Right atrium auricular region (tissue), 2 donors: ENCODE measurements around the gene USP48. TPM values are rescaled to one million over a fixed set of nuclear protein-coding genes. Genes with fewer than 3 reads are reported as not detected.

Experiments
- DNase-seq: peaks from one replicate; pipeline ENCODE4 v3.0.0-alpha.2; 2019; ENCODE audit warnings: low spot score
- H3K27ac ChIP-seq, 2 donors: fragments of 200-600 bp; sonication (generic); 1 replicate in 1 of 2; 2 replicates in 1 of 2; pipeline ENCODE4 v1.5.1; 2016 to 2019
- H3K27me3 ChIP-seq, 2 donors: fragments of 200-600 bp; sonication (generic); one replicate each; pipeline versions ENCODE4 v1.5.1 to v1.6.0; 2017 to 2019
- H3K36me3 ChIP-seq: fragments of 200-600 bp; sonication (generic); one replicate; pipeline ENCODE4 v1.5.1; 2016
- H3K4me1 ChIP-seq, 2 donors: fragments of 200-600 bp; sonication (generic); one replicate each; pipeline versions ENCODE4 v1.5.1 to v1.6.0; 2017 to 2019
- H3K4me3 ChIP-seq, 2 donors: fragments of 200-600 bp; sonication (generic); 1 replicate in 1 of 2; 2 replicates in 1 of 2; pipeline ENCODE4 v1.5.1; 2017 to 2019; ENCODE audit warnings: mild to moderate bottlenecking in 1 of 2, moderate library complexity in 1 of 2
- H3K9me3 ChIP-seq, 2 donors: fragments of 200-600 bp; sonication (generic); one replicate each; pipeline ENCODE4 v1.5.1; 2019
- total RNA-seq, 2 donors: library from RNA; depleted of rRNA; stranded (reverse); fragments of >200 nt; gene quantifications; one replicate each; pipeline ENCODE4 v1.1.0, GENCODE V29; 2016
- TF ChIP-seq, protein P1 (sequence below), 2 donors: fragments of 200-600 bp; sonication (generic); IDR thresholded peaks; one replicate each; pipeline ENCODE4 v1.5.1; 2019; ENCODE audit warnings: antibody characterized with exemption in 2 of 2

Gene USP48
- total RNA-seq, 2 donors from 2014 or later, result 24.1 to 31.0 TPM

DNA sequence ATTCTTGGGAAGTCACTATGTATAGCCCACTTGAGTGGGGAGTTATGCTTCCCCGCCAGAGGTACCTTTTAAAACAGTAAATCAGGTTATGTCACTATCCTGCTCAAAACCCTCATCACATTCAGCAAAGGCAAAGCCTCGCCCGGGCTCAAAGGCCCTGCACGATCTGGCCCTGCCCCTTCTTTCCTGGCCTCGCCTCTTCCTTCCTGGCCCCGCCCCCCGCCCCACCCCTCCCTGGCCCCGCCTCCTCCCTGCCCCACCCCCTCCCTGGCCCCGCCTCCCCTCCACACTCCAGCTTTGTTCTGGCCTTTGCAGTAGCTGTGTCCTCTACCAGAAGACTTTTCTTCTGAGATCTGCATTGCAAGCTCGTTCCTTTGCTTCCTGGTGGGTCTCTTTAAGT lies 35.7 kb upstream of the USP48 start:
- Histone ChIP-seq H3K4me1 (peaks cover 0 to 12% of the 10 kb centered on the region in 2 donors), H3K4me3 (no peak overlapping the region), H3K27ac (peak overlapping the region in 1 of 2 donors; percentile 5), H3K36me3 (peaks cover 32% of the 10 kb centered on the region), H3K27me3 (no peaks in the 10 kb centered on the region), H3K9me3 (no peaks in the 10 kb centered on the region)
- TF ChIP-seq, protein P1, sequence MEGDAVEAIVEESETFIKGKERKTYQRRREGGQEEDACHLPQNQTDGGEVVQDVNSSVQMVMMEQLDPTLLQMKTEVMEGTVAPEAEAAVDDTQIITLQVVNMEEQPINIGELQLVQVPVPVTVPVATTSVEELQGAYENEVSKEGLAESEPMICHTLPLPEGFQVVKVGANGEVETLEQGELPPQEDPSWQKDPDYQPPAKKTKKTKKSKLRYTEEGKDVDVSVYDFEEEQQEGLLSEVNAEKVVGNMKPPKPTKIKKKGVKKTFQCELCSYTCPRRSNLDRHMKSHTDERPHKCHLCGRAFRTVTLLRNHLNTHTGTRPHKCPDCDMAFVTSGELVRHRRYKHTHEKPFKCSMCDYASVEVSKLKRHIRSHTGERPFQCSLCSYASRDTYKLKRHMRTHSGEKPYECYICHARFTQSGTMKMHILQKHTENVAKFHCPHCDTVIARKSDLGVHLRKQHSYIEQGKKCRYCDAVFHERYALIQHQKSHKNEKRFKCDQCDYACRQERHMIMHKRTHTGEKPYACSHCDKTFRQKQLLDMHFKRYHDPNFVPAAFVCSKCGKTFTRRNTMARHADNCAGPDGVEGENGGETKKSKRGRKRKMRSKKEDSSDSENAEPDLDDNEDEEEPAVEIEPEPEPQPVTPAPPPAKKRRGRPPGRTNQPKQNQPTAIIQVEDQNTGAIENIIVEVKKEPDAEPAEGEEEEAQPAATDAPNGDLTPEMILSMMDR (IDR thresholded peaks at IDR 0.05), result no peak
- no peak for DNase-seq

DNA sequence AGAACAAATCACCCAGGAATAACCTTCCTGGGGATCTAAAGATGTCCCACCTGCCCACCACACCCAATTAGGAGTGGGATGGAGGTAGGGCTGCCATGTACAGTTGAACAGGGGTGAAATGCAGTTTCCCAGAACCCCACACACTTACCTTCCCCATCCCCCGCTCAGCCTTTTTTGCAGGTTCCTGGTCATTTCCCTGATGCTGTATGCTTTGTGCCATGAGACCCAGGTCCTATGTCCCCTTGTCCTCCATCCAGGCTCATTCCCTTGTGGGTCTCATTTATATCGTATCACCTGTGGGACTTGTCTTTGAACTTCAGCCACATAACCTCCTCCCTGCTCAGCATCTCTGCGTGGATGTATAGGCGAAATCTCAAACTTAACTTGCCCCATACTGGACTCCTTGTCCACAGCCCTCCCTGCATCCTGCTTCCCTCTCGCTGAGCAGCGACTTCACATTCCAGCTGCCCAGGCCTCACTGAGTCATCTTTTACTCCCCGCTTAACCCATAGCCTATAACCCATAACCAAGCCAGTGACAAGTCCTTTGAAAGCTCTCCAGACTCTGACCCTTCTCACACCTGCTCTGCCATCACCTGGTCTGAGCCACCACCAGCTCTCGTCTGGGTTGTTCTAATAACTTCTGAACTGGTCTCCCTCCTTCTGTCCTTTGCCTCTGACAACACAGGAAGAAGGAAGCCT lies 33.8 kb upstream of the USP48 start:
- no peak for DNase-seq
- Histone ChIP-seq H3K9me3 (no peaks in the 10 kb centered on the region), H3K4me1 (peaks cover 0 to 12% of the 10 kb centered on the region in 2 donors), H3K27me3 (no peaks in the 10 kb centered on the region), H3K36me3 (peaks cover 13% of the 10 kb centered on the region), H3K4me3 (no peak overlapping the region), H3K27ac (no peak overlapping the region)
- TF ChIP-seq, protein P1 (IDR thresholded peaks at IDR 0.05), result no peak

DNA sequence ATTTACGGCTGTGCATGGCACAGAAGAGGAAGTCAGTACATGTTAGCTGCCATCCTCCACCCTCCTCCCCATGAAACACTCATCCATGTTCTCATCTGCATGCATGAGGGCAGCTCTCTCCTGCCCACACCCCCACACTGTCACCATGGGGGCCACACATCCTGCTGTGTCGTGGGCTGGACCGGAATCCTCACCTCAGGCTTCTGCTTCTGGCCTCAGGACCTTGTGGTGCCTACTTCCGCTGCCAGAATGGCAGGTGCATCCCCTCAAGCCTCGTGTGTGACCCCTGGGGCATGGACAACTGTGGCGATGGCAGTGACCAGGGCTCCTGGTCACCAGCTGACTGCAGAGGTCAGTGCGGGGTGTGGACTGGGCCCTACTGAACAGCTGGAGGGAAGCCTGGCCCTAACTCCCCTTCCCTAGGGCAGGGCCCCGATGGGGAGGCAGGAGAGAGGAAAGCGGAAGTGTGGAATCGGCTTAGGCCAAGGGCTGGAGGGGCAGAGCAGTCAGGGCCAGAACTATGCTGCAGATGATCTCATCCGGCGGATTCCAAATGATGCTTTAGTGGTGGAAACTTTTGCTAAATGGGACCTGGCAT lies 32.9 kb upstream of the USP48 start:
- TF ChIP-seq, protein P1 (IDR thresholded peaks at IDR 0.05), result no peak
- no peak for DNase-seq
- Histone ChIP-seq H3K36me3 (peaks cover 4% of the 10 kb centered on the region), H3K4me3 (no peak overlapping the region), H3K4me1 (peaks cover 0 to 12% of the 10 kb centered on the region in 2 donors), H3K27ac (no peak overlapping the region), H3K9me3 (no peaks in the 10 kb centered on the region), H3K27me3 (no peaks in the 10 kb centered on the region)

DNA sequence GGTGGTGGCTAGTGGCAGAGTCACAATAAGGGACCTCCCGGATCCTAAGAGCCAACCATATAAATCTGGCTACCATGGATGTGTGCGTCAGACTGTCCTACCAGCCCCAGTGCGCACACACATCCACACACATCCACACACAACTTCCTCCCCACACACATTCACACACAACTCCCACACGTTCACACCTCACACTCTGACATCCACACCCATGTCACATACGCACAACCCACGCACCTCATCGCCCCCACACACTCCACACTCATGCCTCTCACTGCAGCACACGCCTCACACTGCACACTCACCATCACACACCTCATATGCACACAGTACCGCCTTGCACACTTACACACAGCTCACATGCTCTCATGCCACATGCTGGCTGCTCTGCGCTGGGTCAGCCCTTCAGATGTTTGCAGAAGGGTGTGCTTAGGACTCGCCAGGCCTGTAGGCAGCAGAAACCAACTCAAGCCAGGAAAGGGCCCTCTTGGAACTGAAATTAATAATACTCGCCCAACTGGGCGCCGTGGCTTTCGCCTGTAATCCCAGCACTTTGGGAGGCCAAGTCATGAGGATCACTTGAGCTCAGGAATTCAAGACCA lies 32.1 kb upstream of the USP48 start:
- Histone ChIP-seq H3K27ac (no peak overlapping the region), H3K36me3 (no peaks in the 10 kb centered on the region), H3K9me3 (no peaks in the 10 kb centered on the region), H3K27me3 (no peaks in the 10 kb centered on the region), H3K4me3 (no peak overlapping the region), H3K4me1 (peaks cover 0 to 12% of the 10 kb centered on the region in 2 donors)
- DNase-seq, result no peak
- TF ChIP-seq, protein P1 (IDR thresholded peaks at IDR 0.05), result no peak

DNA sequence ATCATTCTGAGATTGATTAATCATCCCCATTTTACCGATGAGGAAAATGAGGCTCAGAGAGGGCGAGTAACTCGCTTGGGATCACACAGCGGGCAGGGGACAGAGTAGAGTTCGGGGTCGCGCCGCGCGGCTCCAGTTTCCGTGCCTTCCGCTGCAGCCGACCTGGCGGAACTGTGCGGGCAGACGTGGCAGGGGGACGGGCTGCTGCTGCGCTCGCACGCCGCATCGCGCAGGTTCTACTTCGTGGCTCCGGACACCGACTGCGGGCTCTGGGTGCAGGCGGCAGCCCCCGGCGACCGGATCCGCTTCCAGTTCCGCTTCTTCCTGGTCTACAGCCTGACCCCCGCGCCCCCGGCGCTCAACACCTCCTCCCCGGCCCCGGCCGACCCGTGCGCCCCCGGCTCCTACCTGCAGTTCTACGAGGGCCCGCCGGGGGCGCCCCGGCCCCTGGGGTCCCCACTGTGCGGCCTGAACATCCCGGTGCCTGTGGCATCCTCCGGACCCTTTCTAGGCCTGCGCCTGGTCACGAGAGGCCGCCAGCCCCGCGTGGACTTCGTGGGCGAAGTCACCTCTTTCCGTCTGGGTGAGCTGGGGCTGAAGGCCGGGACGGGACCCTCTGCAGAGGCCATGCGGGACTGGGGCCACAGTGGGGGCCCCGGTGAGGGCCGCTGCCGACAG lies 31.4 kb upstream of the USP48 start:
- peaks cover 0 to 12% of the 10 kb centered on the region in 2 donors for H3K4me1 ChIP-seq
- H3K4me3 ChIP-seq, result peak overlapping the region; percentile 20 to 46
- no peak overlapping the region for H3K27ac ChIP-seq
- H3K27me3 ChIP-seq, result no peaks in the 10 kb centered on the region
- no peak for DNase-seq
- H3K9me3 ChIP-seq, result no peaks in the 10 kb centered on the region
- H3K36me3 ChIP-seq, result no peaks in the 10 kb centered on the region
- TF ChIP-seq, protein P1 (IDR thresholded peaks at IDR 0.05), result peak; percentile 49 to 74
